ENCODE data around the gene TNIK. TPM values are rescaled to one million over a fixed set of nuclear protein-coding genes. Genes with fewer than 3 reads are reported as not detected.

TNIK gene
- total and polyA plus RNA-seq, 4 donors = 3.7 to 9.8 (median 5.2) TPM

DNA sequence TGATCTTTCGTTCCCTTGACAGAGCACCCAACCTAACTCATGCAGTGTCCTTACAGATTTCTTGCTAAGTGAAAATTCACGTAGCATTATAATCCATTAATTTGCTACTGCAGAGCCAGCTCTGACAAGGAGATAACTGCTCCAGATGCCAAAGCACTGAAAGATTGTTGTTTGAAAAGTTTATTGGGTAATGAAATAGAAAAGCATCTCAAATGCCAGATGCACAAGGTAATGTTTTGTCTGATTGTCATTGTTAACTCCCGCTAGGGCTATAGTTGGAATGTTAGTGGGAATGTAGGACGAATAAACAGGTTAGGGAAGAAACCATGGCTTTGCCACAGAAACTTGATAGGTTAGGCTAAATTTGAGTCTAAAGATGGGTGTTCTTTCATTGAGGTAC is 413.4 kb downstream of the TNIK start:
- Histone ChIP-seq H3K36me3 (ENCODE audit: control insufficient read depth in 4 of 4, insufficient read depth in 3 of 4, low read depth in 1 of 4, low read length in 3 of 4) (no peaks in the 10 kb centered on the region), H3K9ac (ENCODE audit: low read depth in 1 of 2, low read length in 2 of 2) (no peak overlapping the region), H3K9me3 (ENCODE audit: control insufficient read depth in 4 of 4, low read length in 3 of 4) (no peaks in the 10 kb centered on the region), H3K4me3 (ENCODE audit: low read depth in 1 of 3, low read length in 3 of 3) (no peak overlapping the region), H3K4me1 (ENCODE audit: control insufficient read depth in 4 of 4, insufficient read depth in 4 of 4, low read length in 3 of 4) (peaks cover 7 to 42% (median 25%) of the 10 kb centered on the region in 4 donors), H3K27ac (ENCODE audit: low read depth in 1 of 2, low read length in 2 of 2) (no peak overlapping the region), H3K27me3 (ENCODE audit: control insufficient read depth in 4 of 4, insufficient read depth in 4 of 4, low read length in 3 of 4) (no peaks in the 10 kb centered on the region)
- 64% methylated on average over 4 of the region's 4 CpGs for WGBS
- TF ChIP-seq JUND (IDR thresholded peaks at IDR 0.05) (no peak), REST (IDR thresholded peaks at IDR 0.05) (no peak), HNF4G (IDR thresholded peaks at IDR 0.05) (no peak), EGR1 (IDR thresholded peaks at IDR 0.05; ENCODE audit: low read depth in 2 of 2) (no peak), GABPA (IDR thresholded peaks at IDR 0.05 in 1 of 2, conservative IDR thresholded peaks at IDR 0.05 in 1 of 2) (no peak), FOXA2 (IDR thresholded peaks at IDR 0.05) (no peak)
- TF ChIP-seq, protein P1, sequence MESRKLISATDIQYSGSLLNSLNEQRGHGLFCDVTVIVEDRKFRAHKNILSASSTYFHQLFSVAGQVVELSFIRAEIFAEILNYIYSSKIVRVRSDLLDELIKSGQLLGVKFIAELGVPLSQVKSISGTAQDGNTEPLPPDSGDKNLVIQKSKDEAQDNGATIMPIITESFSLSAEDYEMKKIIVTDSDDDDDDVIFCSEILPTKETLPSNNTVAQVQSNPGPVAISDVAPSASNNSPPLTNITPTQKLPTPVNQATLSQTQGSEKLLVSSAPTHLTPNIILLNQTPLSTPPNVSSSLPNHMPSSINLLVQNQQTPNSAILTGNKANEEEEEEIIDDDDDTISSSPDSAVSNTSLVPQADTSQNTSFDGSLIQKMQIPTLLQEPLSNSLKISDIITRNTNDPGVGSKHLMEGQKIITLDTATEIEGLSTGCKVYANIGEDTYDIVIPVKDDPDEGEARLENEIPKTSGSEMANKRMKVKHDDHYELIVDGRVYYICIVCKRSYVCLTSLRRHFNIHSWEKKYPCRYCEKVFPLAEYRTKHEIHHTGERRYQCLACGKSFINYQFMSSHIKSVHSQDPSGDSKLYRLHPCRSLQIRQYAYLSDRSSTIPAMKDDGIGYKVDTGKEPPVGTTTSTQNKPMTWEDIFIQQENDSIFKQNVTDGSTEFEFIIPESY (IDR thresholded peaks at IDR 0.05) = no peak
- no peak for DNase-seq (ENCODE audit: low spot score)

- H3K36me3 ChIP-seq (ENCODE audit: control insufficient read depth in 4 of 4, insufficient read depth in 3 of 4, low read depth in 1 of 4, low read length in 3 of 4) = no peaks in the 10 kb centered on the region
- peak overlapping the region; percentile 62 for H3K27ac ChIP-seq (ENCODE audit: low read depth in 1 of 2, low read length in 2 of 2)
- 31% methylated on average over 14 of the region's 14 CpGs for WGBS
- H3K9me3 ChIP-seq (ENCODE audit: control insufficient read depth in 4 of 4, low read length in 3 of 4) = no peaks in the 10 kb centered on the region
- H3K27me3 ChIP-seq (ENCODE audit: control insufficient read depth in 4 of 4, insufficient read depth in 4 of 4, low read length in 3 of 4) = no peaks in the 10 kb centered on the region
- peak overlapping the region in 1 of 3 donors; percentile 18 for H3K4me3 ChIP-seq (ENCODE audit: low read depth in 1 of 3, low read length in 3 of 3)
- H3K4me1 ChIP-seq (ENCODE audit: control insufficient read depth in 4 of 4, insufficient read depth in 4 of 4, low read length in 3 of 4) = peaks cover 7 to 40% (median 25%) of the 10 kb centered on the region in 4 donors
- H3K9ac ChIP-seq (ENCODE audit: low read depth in 1 of 2, low read length in 2 of 2) = peak overlapping the region in 1 of 2 donors; percentile 24
- DNase-seq (ENCODE audit: low spot score) = no peak
- TF ChIP-seq REST (IDR thresholded peaks at IDR 0.05) = peak; percentile 78
- TF ChIP-seq, protein P1 (IDR thresholded peaks at IDR 0.05) = peak; percentile 80
- no peak for TF ChIP-seq GABPA (IDR thresholded peaks at IDR 0.05 in 1 of 2, conservative IDR thresholded peaks at IDR 0.05 in 1 of 2)
- TF ChIP-seq EGR1 (IDR thresholded peaks at IDR 0.05; ENCODE audit: low read depth in 2 of 2) = peak; percentile 38 to 61
- TF ChIP-seq RAD21 (IDR thresholded peaks at IDR 0.05) = peak; percentile 56 to 74
- TF ChIP-seq NR2F2 (IDR thresholded peaks at IDR 0.05) = peak; percentile 86
- TF ChIP-seq RXRA (IDR thresholded peaks at IDR 0.05) = peak; percentile 93 to 96
- TF ChIP-seq HNF4G (IDR thresholded peaks at IDR 0.05) = peak; percentile 77
- TF ChIP-seq, protein P2, sequence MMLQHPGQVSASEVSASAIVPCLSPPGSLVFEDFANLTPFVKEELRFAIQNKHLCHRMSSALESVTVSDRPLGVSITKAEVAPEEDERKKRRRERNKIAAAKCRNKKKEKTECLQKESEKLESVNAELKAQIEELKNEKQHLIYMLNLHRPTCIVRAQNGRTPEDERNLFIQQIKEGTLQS (IDR thresholded peaks at IDR 0.05) = peak; percentile 72
- TF ChIP-seq CTCF (IDR thresholded peaks at IDR 0.05; ENCODE audit: low read depth, low read length, missing input control) = no peak
- TF ChIP-seq TAF1 (conservative IDR thresholded peaks at IDR 0.05) = peak; percentile 79
- TF ChIP-seq FOXA1 (IDR thresholded peaks at IDR 0.05) = peak; percentile 96
- peak; percentile 88 to 91 for TF ChIP-seq HNF4A (conservative IDR thresholded peaks at IDR 0.05)
- peak; percentile 77 to 86 for TF ChIP-seq JUND (IDR thresholded peaks at IDR 0.05)
- peak; percentile 98 for TF ChIP-seq FOXA2 (IDR thresholded peaks at IDR 0.05)
Observed at GRCh38 chr3:171044835-171045793, 415.1 kb downstream of the TNIK start.
